Measurements from ENCODE around the gene TTLL7.
A peak's percentile ranks its signal among the peaks of the same experiment; 100 is the strongest.
"Not testable (repeated sequence)": the region's sequence is repeated elsewhere in the genome, so short reads cannot be mapped to it uniquely, and the experiment has no call there.

The TTLL7 gene

DNA sequence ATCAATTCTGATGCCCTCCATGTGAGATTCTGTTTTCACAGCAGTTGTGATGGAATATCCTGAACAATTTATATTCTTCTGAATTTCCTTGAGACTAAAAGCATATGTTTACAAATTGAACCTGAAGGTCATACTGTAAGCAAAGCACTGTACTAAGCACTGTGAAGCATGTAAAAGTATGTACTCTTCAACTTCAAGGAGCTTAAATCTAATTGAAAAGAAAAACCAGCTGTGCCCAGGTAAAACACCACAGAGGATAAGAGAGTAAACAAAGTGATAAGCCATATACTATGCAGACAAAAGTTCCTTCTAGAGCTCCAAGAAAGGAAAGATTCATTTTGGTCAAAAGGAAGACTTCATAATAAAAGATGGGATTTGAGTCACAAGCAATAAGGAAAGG is 71.9 kb downstream of the TTLL7 start:
- DNase-seq (no peak), ATAC-seq (no peak)
- H3K27me3 Mint-ChIP-seq = peaks cover 8% of the 10 kb centered on the region
- no peaks in the 10 kb centered on the region for H3K4me1 Mint-ChIP-seq
- H3K4me3 Mint-ChIP-seq = no peak overlapping the region
- no peaks in the 10 kb centered on the region for H3K9me3 Mint-ChIP-seq
- no peak overlapping the region for H3K27ac Mint-ChIP-seq

DNA sequence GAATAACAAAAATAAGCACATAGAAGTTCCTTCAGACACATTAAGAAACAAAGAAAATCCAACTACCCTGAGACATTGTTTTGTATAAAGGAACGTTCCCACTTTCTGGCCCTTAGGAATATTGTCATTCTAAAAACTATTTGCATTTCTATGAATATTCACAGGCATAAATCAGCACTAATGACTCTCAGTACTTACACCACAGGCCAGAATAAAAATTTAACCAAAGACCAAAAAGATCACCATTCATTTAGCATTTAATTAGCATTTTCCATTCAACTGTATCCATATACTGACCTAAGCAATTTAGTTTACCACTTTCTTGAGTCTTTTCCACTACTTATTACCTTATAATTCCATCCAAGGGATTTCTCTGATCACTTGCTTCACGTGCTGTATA is 75.4 kb downstream of the TTLL7 start:
- no peaks in the 10 kb centered on the region for H3K4me1 Mint-ChIP-seq
- DNase-seq = no peak
- H3K4me3 Mint-ChIP-seq = no peak overlapping the region
- no peaks in the 10 kb centered on the region for H3K27me3 Mint-ChIP-seq
- no peak for ATAC-seq
- no peaks in the 10 kb centered on the region for H3K9me3 Mint-ChIP-seq
- no peak overlapping the region for H3K27ac Mint-ChIP-seq

DNA sequence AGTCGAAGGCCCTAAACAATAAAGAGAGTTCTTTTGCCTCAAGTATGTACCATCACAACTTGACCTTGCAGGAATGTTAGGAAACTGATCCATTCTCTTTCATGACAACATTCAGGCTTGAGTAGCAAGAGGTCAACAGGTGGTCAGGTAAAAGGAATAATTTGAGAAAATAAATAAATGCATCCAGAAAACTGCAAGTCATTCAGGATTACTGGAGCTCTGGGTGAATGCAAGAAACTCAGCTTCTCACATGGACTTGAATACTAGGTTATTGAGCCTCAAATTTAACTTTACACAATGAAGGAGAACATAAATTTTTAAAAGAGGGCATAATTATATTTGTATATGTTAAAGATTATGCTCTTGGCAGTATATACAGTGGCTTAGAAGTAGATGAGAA is 76.5 kb downstream of the TTLL7 start:
- no peaks in the 10 kb centered on the region for H3K27me3 Mint-ChIP-seq
- H3K27ac Mint-ChIP-seq = no peak overlapping the region
- H3K4me1 Mint-ChIP-seq = no peaks in the 10 kb centered on the region
- no peak overlapping the region for H3K4me3 Mint-ChIP-seq
- no peak for ATAC-seq
- no peak for DNase-seq
- no peaks in the 10 kb centered on the region for H3K9me3 Mint-ChIP-seq

DNA sequence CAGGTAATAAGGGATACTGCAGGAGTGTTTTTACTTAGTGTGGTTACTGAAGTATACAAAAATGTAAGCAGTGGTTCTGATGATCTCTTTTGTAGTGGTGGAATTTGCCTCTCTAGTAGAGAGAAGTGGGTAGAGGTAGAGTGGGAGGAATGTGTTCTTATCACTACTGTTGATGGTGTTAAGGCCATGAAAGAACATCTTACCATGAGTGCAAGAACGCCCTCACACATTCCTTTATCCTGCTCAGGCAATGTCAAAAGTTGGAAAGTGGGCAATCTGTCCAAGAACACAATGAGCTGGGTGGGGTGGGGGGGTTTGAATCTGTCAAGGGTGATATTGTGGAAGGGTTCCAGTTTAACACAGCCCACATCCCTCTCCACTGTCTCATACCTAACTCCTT is 78.6 kb downstream of the TTLL7 start:
- no peaks in the 10 kb centered on the region for H3K9me3 Mint-ChIP-seq
- no peaks in the 10 kb centered on the region for H3K4me1 Mint-ChIP-seq
- H3K27me3 Mint-ChIP-seq = no peaks in the 10 kb centered on the region
- DNase-seq (no peak), ATAC-seq (no peak)
- no peak overlapping the region for H3K27ac Mint-ChIP-seq
- H3K4me3 Mint-ChIP-seq = no peak overlapping the region

DNA sequence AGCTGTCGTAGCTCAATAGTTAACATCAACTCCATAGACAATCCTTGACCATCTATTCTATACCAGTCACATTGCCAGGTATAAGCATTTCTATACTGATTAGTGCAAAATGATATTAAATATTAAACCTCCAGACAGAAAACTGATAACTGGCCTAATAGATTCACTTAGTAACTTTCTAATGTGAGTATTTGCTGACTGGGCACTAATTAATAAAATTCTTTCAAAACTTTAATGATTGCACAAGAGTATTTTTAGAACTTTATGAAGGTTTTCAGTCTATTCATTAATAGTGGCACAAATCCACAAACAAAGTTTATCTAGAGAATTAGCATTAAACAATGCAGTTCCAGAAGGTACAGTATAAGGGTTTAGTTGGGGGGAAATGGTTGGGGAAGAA is 79.1 kb downstream of the TTLL7 start:
- Mint-ChIP-seq H3K27me3 (peaks cover 3% of the 10 kb centered on the region), H3K9me3 (no peaks in the 10 kb centered on the region), H3K27ac (no peak overlapping the region), H3K4me1 (no peaks in the 10 kb centered on the region), H3K4me3 (no peak overlapping the region)
- DNase-seq (no peak), ATAC-seq (no peak)

DNA sequence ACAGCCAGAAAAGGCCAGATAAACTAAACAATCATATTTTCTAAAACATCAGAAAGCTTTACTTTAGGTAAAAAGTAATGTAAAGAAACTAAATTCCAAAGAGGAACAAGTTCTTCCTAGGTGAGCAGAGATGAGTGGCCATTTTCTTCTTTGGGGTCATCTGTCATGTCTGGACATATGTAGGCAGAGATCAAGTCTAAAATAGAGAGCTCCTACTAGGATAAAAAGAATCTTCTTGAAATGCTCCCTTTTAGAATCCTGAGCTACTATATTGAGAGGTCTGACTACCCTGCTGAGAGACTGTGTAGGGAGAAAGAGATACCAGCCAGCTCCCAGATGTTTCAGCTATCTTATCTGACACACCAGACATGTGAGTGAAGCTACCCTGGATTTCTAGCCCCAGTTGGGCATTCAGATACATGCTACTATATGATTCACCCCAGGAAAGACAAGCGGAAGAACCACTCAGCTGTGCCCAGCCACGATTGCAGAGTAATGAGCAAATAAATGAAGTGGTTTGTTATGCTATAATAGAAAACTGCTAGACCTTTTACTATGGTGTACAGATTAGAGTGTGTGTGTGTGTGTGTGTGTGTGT is 80.1 kb downstream of the TTLL7 start:
- DNase-seq (no peak), ATAC-seq (no peak)
- Mint-ChIP-seq H3K4me3 (no peak overlapping the region), H3K4me1 (no peaks in the 10 kb centered on the region), H3K27me3 (peaks cover 14% of the 10 kb centered on the region), H3K27ac (no peak overlapping the region), H3K9me3 (no peaks in the 10 kb centered on the region)

DNA sequence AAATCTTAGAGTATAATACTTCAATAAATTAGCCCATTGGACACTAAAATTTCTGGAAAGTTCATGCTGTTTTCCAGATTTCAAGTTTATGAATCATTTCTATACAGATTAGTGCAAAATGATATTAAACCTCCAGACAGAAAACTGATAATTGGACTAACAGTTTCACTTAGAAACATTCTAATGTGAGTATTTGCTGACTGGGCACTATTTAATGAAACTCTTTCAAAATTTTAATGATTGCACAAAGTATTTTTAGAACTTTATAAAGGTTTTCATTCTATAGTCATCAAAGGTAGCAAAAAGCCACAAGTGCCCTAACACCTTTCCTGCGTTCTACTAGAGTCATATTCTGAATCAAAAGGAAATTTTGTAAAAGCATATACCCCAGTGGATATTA is 81.0 kb downstream of the TTLL7 start:
- no peak overlapping the region for H3K4me3 Mint-ChIP-seq
- peaks cover 16% of the 10 kb centered on the region for H3K27me3 Mint-ChIP-seq
- H3K9me3 Mint-ChIP-seq = no peaks in the 10 kb centered on the region
- DNase-seq (no peak), ATAC-seq (no peak)
- no peaks in the 10 kb centered on the region for H3K4me1 Mint-ChIP-seq
- H3K27ac Mint-ChIP-seq = no peak overlapping the region

DNA sequence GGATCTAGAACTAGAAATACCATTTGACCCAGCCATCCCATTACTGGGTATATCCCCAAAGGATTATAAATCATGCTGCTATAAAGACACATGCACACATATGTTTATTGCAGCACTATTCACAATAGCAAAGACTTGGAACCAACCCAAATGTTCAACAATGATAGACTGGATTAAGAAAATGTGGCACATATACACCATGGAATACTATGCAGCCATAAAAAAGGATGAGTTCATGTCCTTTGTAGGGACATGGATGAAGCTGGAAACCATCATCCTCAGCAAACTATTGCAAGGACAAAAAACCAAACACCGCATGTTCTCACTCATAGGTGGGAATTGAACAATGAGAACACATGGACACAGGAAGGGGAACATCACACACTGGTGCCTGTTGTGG is 82.8 kb downstream of the TTLL7 start:
- peaks cover 19% of the 10 kb centered on the region for H3K27me3 Mint-ChIP-seq
- ATAC-seq, DNase-seq, H3K4me1 Mint-ChIP-seq, H3K27ac Mint-ChIP-seq, H3K4me3 Mint-ChIP-seq, H3K9me3 Mint-ChIP-seq: not testable (repeated sequence)

DNA sequence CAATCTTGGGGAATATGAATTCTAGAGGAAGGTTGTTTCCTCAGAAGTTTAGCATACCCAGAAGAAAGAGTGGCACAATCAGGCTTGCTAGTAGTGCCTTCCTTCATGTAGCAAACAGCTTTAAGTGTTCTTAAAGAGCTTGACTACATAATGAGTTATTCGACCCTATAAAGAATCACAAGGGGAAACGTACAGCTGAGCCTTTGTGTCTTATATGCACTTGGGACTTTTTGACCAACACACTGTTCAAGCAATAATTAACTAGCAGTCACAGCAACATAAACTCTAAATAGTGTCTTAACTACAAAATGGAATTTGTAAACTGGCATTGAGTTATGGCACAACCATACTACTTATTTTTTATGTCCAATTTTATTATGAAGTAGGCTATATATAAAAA is 86.1 kb downstream of the TTLL7 start:
- no peak overlapping the region for H3K27ac Mint-ChIP-seq
- no peak overlapping the region for H3K4me3 Mint-ChIP-seq
- no peaks in the 10 kb centered on the region for H3K4me1 Mint-ChIP-seq
- DNase-seq (no peak), ATAC-seq (no peak)
- H3K27me3 Mint-ChIP-seq = peaks cover 35% of the 10 kb centered on the region
- no peaks in the 10 kb centered on the region for H3K9me3 Mint-ChIP-seq

DNA sequence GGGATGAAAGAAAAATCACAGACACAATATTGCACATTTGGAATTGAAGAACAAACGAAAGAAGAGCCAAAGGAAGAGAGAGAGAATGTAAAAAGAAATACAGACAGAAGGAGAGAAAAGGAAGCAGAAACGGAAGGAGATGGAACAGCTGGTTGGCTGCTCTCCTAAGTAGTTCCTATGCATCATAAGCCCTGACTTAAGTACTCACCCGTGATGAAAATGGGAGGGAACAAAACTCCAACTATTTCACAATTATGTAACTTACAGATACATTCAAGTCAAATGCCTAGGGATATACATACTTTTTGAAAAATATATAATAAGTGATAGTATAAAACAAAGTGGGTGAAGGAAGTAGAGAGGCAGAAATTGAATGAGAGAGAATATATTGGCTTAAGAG is 88.5 kb downstream of the TTLL7 start:
- Mint-ChIP-seq H3K4me3 (no peak overlapping the region), H3K9me3 (no peaks in the 10 kb centered on the region), H3K4me1 (no peaks in the 10 kb centered on the region), H3K27ac (no peak overlapping the region), H3K27me3 (peaks cover 44% of the 10 kb centered on the region)
- ATAC-seq = no peak
- no peak for DNase-seq

DNA sequence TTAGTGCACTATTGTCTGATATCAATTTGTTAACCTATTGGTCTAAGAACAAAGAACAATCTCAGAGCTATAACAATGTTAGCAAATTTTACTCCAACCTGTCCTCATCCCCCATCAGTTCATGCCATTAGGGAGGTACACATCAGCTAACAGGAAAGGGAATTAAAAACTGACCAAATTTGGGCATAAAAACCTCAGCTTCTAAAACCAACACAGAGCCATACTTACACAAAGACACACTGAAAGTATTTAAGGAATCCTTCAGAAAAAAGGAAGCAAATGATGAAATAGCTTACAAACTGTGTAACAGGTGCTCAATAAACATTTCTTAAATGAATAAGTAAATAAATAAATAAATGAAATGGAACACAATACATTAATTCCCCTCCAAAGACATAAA is 89.2 kb downstream of the TTLL7 start:
- Mint-ChIP-seq H3K27ac (no peak overlapping the region), H3K9me3 (no peaks in the 10 kb centered on the region), H3K4me3 (no peak overlapping the region), H3K4me1 (no peaks in the 10 kb centered on the region), H3K27me3 (peaks cover 39% of the 10 kb centered on the region)
- no peak for ATAC-seq
- no peak for DNase-seq

DNA sequence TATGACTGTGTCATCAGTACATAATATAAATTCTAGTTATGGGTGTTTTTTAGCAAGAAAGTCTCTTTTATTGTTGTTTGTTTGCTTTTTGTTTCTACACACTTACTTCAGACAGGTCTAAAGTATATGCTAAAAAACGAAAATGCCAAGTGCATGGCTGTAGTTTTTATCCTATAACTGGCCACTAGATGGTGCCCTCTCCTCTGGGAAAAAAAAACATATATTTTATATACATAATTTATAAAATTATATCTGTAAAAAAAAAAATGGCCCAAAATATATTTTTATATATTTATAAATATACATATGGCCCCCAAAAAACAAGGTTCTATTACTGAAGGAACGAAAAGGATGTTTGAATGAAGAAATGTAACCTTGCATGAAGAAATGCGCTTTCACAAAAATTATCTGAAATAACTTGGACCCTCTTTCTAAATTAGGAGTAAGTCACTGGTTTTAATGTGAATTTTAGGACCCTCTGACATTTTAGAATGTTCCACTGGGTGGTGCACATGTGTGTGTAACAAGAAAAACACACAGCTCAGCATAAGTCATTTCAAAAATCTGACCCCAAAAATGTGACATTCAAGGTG is 93.5 kb downstream of the TTLL7 start:
- Mint-ChIP-seq H3K27ac (no peak overlapping the region), H3K4me1 (no peaks in the 10 kb centered on the region), H3K4me3 (no peak overlapping the region), H3K27me3 (peaks cover 28% of the 10 kb centered on the region), H3K9me3 (no peaks in the 10 kb centered on the region)
- DNase-seq (peak in 1 of 2 donors; percentile 1), ATAC-seq (no peak)

DNA sequence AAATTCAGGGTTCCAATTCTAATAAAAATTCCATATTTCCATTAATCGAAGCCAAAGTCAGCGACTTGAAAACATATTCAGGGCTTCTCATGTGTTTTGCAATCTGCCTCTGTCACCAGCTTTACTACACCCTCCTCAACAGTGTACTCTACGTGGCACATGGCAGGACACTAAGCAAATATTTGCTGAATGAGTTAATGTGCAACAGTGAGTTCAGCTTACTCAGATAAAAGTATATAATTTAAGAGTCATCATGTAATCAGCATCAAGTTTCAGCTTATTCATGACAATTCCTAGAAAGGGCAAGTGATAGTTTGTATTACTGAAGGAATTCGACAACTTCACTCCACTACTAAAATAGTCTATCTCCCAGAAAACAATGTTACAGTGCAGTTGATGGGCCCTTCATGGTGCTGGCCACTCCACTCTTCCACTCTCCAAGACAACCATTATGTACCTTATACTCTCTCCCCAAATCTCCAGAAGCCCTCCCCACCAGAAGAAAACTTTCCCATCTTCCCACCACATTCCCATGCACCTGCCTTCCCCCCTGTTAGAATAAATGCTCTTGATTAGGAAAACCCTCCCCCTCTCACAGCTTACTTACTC is 97.3 kb downstream of the TTLL7 start:
- Mint-ChIP-seq H3K9me3 (no peaks in the 10 kb centered on the region), H3K4me3 (no peak overlapping the region), H3K27ac (no peak overlapping the region), H3K4me1 (no peaks in the 10 kb centered on the region), H3K27me3 (peaks cover 8% of the 10 kb centered on the region)
- DNase-seq (no peak), ATAC-seq (no peak)

DNA sequence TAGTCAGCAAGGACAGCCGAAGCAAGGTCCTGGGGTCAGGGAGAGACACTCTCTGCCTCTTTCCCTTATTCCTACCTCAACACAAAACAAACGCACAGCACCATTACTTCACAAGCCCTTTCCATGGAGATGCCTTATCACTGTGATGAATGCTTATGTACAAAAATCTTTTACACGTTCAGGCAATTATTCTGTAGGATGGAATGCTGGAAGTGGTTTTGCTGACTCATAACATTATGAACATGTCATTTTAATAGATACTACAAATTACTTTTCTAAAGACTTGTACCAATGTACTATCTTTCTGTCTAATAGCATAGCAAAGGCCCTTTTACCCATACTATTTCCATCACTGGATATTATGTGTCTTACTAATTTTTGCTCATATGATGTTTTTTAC is 98.4 kb downstream of the TTLL7 start:
- Mint-ChIP-seq H3K9me3 (no peaks in the 10 kb centered on the region), H3K4me1 (no peaks in the 10 kb centered on the region), H3K4me3 (no peak overlapping the region), H3K27me3 (peaks cover 17% of the 10 kb centered on the region), H3K27ac (no peak overlapping the region)
- DNase-seq = no peak
- no peak for ATAC-seq

DNA sequence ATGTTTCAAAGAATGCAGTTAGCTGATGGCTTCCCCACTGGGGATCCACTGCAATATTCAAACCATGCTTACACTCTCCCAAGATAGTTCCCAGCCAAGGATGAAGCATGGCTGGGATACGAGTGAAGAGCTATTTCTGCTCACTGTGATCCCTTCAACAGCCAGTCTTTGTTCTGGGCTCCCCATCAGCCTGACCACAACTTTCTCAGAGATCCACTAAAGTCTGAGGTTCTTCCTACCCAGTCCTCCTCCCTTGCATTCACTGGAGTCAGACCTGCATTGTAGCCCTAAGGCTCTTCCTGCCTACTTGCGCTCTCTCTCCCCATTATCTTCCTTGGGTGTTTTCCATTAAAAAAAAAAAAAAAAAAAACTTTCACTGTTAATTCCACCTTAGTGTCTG is 101.4 kb downstream of the TTLL7 start:
- Mint-ChIP-seq H3K27ac (no peak overlapping the region), H3K27me3 (peaks cover 21% of the 10 kb centered on the region), H3K4me1 (no peaks in the 10 kb centered on the region), H3K4me3 (no peak overlapping the region), H3K9me3 (no peaks in the 10 kb centered on the region)
- DNase-seq = no peak
- ATAC-seq = no peak

DNA sequence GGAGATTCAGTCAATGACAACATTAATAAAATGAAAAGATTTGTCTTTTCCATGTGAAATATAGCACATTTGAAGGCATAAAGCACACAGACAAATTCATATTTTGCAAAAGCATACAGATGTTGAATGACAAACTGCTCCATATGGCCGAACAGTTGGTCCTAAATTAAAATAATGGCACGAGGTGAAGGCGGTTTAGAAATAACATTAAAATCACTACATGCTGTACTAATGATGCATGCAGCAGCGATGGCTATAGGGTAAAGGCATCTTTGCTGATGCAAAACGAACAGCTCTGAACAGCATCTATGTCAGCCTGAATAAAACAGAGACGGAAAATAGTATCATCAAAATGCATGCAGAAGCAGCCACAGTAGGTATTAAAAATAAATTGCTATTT is 102.6 kb downstream of the TTLL7 start:
- Mint-ChIP-seq H3K9me3 (no peaks in the 10 kb centered on the region), H3K4me1 (no peaks in the 10 kb centered on the region), H3K27ac (no peak overlapping the region), H3K27me3 (peaks cover 18% of the 10 kb centered on the region), H3K4me3 (no peak overlapping the region)
- ATAC-seq (no peak), DNase-seq (no peak)

DNA sequence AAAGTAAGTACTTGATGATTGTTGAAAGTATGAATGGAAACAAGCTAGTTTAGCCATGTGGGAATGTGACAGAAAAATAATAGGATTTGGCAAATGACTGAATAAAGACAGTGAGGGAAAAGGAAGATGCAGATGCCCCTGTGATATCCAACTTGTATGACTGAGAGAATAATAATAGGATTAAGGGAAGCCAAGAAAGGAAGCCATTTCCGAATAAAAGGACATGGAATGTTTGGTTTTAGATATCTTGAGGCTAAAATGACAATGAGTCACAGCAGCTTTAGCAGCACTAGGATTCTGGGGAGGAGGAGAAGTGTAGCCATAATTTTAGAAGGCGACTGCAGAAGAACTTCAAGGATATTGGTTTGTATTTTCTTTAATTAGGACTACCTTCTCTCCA is 109.2 kb downstream of the TTLL7 start:
- peaks cover 0 to 9% of the 10 kb centered on the region in 2 donors for H3K9me3 Mint-ChIP-seq
- no peak for ATAC-seq
- DNase-seq = no peak
- peaks cover under 1% of the 10 kb centered on the region for H3K27me3 Mint-ChIP-seq
- no peak overlapping the region for H3K4me3 Mint-ChIP-seq
- no peaks in the 10 kb centered on the region for H3K4me1 Mint-ChIP-seq
- H3K27ac Mint-ChIP-seq = no peak overlapping the region
